ENCODE results near the gene BTG1. TPM values are rescaled to one million over a fixed set of nuclear protein-coding genes. Genes with fewer than 3 reads are reported as not detected.

BTG1 gene
- total and polyA plus RNA-seq, 10 donors: 122 to 358 (median 238) TPM

DNA sequence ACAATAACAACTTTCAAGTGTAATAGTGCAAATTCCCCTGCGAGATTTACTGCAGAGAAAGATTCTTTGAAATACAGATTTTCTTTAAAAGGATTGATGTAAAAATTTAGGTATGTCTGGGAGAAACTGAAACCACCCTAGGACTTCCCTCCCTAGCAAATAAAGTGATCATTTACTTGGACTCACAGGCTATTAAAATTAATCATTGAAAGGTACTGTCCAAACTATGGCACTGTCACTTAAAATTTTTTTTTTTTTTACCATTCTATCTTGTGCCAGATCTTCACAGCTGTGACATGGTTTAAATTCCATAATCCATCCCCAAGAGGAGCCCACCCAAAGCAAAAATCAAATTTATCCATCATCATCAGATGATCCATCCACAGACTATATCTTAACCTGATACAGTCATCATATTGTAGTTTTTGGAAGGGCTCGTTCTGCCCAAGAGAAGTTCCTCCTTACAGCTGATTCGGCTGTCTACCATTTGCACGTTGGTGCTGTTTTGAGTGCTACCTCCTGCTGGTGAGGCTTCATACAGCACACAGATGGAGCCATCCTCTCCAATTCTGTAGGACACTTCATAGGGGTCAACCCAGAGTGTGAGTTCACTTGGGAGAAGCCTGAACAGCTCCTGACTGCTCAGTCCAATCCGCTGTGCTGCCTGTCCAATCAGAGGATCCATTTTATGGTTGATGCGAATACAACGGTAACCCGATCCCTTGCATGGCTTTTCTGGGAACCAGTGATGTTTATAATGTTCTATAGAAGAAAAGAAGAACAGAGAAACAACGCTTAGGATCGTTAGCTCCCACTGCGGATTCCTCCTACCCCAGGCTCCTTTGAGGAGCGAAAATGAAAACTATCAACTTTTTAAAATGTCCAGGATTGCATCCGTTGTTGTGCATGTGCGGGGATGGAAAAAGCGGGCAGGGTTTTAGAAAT lies 1.7 kb downstream of the BTG1 start:
- Histone ChIP-seq H3K4me1 (peaks cover 0 to 49% (median 26%) of the 10 kb centered on the region in 6 donors), H3K36me3 (peaks cover 0 to 63% (median 21%) of the 10 kb centered on the region in 6 donors), H3K27me3 (replicated peaks in 1 of 7) (no peaks in the 10 kb centered on the region), H3K27ac (peak overlapping the region; percentile 97 to 100 (median 100)), H3K9me3 (no peaks in the 10 kb centered on the region), H3K4me3 (peak overlapping the region; percentile 40 to 90 (median 77))
- 2 to 3% (median 2%) methylated on average over 15 of the region's 15 CpGs for WGBS, 5 donors
- intact Hi-C loops (cut with DNase I; ENCODE audit: low total_unique reads): no loop called here
- TF ChIP-seq, protein P1, sequence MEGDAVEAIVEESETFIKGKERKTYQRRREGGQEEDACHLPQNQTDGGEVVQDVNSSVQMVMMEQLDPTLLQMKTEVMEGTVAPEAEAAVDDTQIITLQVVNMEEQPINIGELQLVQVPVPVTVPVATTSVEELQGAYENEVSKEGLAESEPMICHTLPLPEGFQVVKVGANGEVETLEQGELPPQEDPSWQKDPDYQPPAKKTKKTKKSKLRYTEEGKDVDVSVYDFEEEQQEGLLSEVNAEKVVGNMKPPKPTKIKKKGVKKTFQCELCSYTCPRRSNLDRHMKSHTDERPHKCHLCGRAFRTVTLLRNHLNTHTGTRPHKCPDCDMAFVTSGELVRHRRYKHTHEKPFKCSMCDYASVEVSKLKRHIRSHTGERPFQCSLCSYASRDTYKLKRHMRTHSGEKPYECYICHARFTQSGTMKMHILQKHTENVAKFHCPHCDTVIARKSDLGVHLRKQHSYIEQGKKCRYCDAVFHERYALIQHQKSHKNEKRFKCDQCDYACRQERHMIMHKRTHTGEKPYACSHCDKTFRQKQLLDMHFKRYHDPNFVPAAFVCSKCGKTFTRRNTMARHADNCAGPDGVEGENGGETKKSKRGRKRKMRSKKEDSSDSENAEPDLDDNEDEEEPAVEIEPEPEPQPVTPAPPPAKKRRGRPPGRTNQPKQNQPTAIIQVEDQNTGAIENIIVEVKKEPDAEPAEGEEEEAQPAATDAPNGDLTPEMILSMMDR (IDR thresholded peaks at IDR 0.05 in 8 of 11, conservative IDR thresholded peaks at IDR 0.05 in 3 of 11): peak; percentile 74 to 96 (median 87)
- peak in 1 of 3 donors; percentile 98 for TF ChIP-seq POLR2AphosphoS5 (IDR thresholded peaks at IDR 0.05)
- peak in 2 of 3 donors; percentile 62 to 87 for TF ChIP-seq POLR2A (IDR thresholded peaks at IDR 0.05)
- DNase-seq: peak; percentile 85

DNA sequence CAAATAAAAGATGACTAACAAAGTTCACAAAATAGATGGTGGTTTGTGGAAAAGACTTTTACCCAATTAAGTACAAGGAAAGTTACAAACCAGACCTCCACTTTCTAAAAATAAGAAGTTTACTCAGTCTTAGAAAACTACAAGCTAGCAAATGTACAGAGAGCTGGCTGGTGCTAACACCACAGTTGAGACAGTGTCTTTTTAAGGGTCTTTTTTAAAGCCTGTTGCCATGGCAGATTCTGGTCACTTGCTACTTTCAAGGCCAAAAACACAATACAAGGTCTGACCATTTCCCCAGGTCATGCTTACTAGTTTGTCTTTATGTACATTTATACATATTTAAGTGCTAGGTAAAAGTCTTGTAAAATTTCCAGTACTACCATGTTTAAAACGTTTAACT lies 2.4 kb downstream of the BTG1 start:
- TF ChIP-seq POLR2A (IDR thresholded peaks at IDR 0.05): no peak
- TF ChIP-seq, protein P1 (IDR thresholded peaks at IDR 0.05 in 8 of 11, conservative IDR thresholded peaks at IDR 0.05 in 3 of 11): no peak
- TF ChIP-seq POLR2AphosphoS5 (IDR thresholded peaks at IDR 0.05): peak in 1 of 3 donors; percentile 75
- WGBS, 5 donors: 2 to 10% (median 6%) methylated on average over 1 of the region's 1 CpG
- peak overlapping the region; percentile 40 to 90 (median 77) for H3K4me3 ChIP-seq
- peak overlapping the region; percentile 97 to 100 (median 100) for H3K27ac ChIP-seq
- intact Hi-C loops (cut with DNase I; ENCODE audit: low total_unique reads): no loop called here
- H3K4me1 ChIP-seq: peaks cover 0 to 49% (median 25%) of the 10 kb centered on the region in 6 donors
- no peaks in the 10 kb centered on the region for H3K27me3 ChIP-seq (replicated peaks in 1 of 7)
- peaks cover 0 to 59% (median 22%) of the 10 kb centered on the region in 6 donors for H3K36me3 ChIP-seq
- no peaks in the 10 kb centered on the region for H3K9me3 ChIP-seq
- DNase-seq: no peak

DNA sequence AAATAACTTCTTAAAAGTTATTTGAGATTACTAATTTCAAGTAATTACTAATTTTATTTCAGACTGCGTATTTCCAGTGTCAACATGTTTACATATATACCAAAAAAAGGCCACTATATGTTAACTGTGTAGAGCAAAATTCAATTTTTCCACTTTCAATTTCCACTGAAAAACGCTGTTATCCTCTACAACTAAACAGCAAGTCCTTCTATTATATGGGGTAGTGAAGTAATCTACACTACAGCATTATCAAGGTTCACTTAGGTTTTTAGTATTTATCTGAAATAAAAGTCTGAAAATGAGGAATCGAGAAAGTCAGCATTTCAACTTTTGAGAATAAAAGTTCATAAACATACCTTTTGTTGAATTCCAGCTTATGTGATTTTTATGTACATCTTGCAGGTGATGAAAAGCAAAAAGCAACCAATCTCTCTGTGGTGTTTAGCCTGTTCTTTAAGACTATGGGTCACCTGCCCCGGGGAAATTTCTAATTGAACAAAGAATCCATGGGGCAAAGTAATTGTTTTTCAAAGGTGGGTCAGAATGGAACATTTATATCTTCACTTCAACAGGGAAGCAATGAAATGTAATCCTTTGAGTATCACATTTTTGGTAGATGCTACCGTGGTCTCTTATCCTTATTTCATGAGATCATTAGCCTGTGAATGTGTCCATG lies 3.3 kb downstream of the BTG1 start:
- TF ChIP-seq POLR2AphosphoS5 (IDR thresholded peaks at IDR 0.05) (peak in 2 of 3 donors; percentile 3 to 68), POLR2A (IDR thresholded peaks at IDR 0.05) (peak in 1 of 3 donors; percentile 40)
- TF ChIP-seq, protein P1 (IDR thresholded peaks at IDR 0.05 in 8 of 11, conservative IDR thresholded peaks at IDR 0.05 in 3 of 11): no peak
- H3K27ac ChIP-seq: peak overlapping the region; percentile 97 to 100 (median 100)
- DNase-seq: no peak
- H3K36me3 ChIP-seq: peaks cover 0 to 62% (median 22%) of the 10 kb centered on the region in 6 donors
- intact Hi-C loops (cut with DNase I; ENCODE audit: low total_unique reads): no loop called here
- 13 to 34% (median 15%) methylated on average over 5 of the region's 5 CpGs for WGBS, 5 donors
- H3K4me1 ChIP-seq: peaks cover 1 to 49% (median 27%) of the 10 kb centered on the region in 6 donors
- peak overlapping the region; percentile 40 to 90 (median 77) for H3K4me3 ChIP-seq
- no peaks in the 10 kb centered on the region for H3K27me3 ChIP-seq (replicated peaks in 1 of 7)
- no peaks in the 10 kb centered on the region for H3K9me3 ChIP-seq
